ENCODE measurements around the gene GAK.

Gene GAK

GRCh38 chr4:879729-880077, 52.4 kb downstream of the GAK start:
- TF ChIP-seq CTCF (IDR thresholded peaks at IDR 0.05; ENCODE audit: extremely low read depth, missing control alignments): no peak
- no peak for DNase-seq (ENCODE audit: low spot score)

- TF ChIP-seq CTCF (IDR thresholded peaks at IDR 0.05; ENCODE audit: extremely low read depth, missing control alignments): no peak
- no peak for DNase-seq (ENCODE audit: low spot score)
Observed at GRCh38 chr4:878796-879728, 53.1 kb downstream of the GAK start.

- DNase-seq (ENCODE audit: low spot score): no peak
- no peak for TF ChIP-seq CTCF (IDR thresholded peaks at IDR 0.05; ENCODE audit: extremely low read depth, missing control alignments)
Observed at GRCh38 chr4:877502-877901, 54.6 kb downstream of the GAK start.

GRCh38 chr4:876780-877179, 55.3 kb downstream of the GAK start:
- no peak for DNase-seq (ENCODE audit: low spot score)
- TF ChIP-seq CTCF (IDR thresholded peaks at IDR 0.05; ENCODE audit: extremely low read depth, missing control alignments): no peak

- DNase-seq (ENCODE audit: low spot score): no peak
- TF ChIP-seq CTCF (IDR thresholded peaks at IDR 0.05; ENCODE audit: extremely low read depth, missing control alignments): no peak
Observed at GRCh38 chr4:875818-876423, 56.2 kb downstream of the GAK start.

- no peak for TF ChIP-seq CTCF (IDR thresholded peaks at IDR 0.05; ENCODE audit: extremely low read depth, missing control alignments)
- DNase-seq (ENCODE audit: low spot score): no peak
Observed at GRCh38 chr4:874971-875817, 56.9 kb downstream of the GAK start.

GRCh38 chr4:874056-874455, 58.1 kb downstream of the GAK start:
- no peak for TF ChIP-seq CTCF (IDR thresholded peaks at IDR 0.05; ENCODE audit: extremely low read depth, missing control alignments)
- no peak for DNase-seq (ENCODE audit: low spot score)
